NB4 (cell line): Measurements from ENCODE around the gene PLBD2.

Experiments used
- CTCF ChIP-seq: IDR thresholded peaks from one replicate; pipeline ENCODE4 v1.5.1; 2012; ENCODE audit warnings: low read depth, low read length
- TF ChIP-seq, protein P1 (sequence below): IDR thresholded peaks from 2 replicates; pipeline ENCODE4 v1.6.1; 2011; ENCODE audit warnings: low read depth, low read length

DNA sequence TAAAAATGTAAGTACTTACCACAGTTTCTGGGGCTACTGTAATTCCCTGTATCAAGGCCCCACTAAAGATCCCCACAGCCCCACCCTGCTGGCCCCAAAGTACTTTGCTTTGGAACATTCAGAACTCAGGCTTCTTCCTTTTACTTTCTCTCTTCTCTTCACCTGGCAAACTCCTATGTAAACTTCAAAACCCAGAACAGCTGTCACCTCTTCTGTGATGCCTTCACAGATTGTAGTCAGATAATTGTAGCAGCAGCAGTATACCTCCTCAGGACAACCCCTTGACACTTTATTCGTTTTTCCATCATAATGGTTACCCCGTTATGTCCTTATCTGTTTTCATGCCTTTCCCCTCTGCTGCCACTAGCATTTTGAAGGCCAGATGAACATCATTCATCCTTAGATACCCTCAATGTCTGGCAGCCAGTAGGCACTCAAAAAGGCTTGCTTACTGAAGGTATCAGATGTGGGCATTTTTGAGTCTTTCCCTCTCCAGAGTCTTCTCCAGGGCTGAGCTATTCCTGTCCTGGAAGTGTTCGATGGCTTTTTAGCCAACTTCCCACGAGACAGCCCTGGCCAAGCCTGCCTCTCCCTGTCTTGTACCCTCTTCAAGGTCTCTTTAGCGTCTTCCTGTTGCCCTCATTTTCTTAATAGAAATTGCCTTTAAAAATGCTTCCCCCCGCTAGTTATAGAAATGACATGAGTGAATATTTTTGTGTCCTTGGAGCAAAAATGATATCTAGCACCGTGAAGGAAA is 7.4 kb downstream of the PLBD2 start:
- no peak for TF ChIP-seq CTCF
- TF ChIP-seq, protein P1, sequence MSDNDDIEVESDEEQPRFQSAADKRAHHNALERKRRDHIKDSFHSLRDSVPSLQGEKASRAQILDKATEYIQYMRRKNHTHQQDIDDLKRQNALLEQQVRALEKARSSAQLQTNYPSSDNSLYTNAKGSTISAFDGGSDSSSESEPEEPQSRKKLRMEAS = no peak
